Measurements from ENCODE around the gene UNC45B.

DNA sequence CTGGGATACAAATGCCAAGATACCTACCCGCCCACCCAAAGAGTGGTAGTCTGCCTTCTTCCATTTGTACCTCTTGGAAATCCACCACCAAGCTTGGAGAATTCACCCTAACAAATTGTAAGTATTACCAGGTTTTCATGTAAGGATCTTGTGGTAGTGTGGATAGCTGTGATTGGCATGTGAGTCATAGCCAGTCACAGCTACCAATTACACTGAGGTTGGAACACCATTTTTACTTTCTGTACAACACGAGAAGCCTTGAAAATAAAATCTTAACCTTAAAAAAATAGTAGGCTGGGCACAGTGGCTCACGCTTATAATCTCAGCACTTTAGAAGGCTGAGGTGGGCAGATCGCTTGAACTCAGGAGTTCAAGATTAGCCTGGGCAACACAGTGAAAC, 65.1 kb downstream of the UNC45B start:
- TF ChIP-seq ESRRA (CRISPR knock-in tag; IDR thresholded peaks at IDR 0.05; ENCODE audit: borderline replicate concordance): no peak
- TF ChIP-seq IRF1 (CRISPR knock-in tag; IDR thresholded peaks at IDR 0.05): no peak
- TF ChIP-seq, protein P1, sequence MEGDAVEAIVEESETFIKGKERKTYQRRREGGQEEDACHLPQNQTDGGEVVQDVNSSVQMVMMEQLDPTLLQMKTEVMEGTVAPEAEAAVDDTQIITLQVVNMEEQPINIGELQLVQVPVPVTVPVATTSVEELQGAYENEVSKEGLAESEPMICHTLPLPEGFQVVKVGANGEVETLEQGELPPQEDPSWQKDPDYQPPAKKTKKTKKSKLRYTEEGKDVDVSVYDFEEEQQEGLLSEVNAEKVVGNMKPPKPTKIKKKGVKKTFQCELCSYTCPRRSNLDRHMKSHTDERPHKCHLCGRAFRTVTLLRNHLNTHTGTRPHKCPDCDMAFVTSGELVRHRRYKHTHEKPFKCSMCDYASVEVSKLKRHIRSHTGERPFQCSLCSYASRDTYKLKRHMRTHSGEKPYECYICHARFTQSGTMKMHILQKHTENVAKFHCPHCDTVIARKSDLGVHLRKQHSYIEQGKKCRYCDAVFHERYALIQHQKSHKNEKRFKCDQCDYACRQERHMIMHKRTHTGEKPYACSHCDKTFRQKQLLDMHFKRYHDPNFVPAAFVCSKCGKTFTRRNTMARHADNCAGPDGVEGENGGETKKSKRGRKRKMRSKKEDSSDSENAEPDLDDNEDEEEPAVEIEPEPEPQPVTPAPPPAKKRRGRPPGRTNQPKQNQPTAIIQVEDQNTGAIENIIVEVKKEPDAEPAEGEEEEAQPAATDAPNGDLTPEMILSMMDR (IDR thresholded peaks at IDR 0.05): no peak
- TF ChIP-seq CREM (CRISPR knock-in tag; IDR thresholded peaks at IDR 0.05): no peak
- TF ChIP-seq, protein P2, sequence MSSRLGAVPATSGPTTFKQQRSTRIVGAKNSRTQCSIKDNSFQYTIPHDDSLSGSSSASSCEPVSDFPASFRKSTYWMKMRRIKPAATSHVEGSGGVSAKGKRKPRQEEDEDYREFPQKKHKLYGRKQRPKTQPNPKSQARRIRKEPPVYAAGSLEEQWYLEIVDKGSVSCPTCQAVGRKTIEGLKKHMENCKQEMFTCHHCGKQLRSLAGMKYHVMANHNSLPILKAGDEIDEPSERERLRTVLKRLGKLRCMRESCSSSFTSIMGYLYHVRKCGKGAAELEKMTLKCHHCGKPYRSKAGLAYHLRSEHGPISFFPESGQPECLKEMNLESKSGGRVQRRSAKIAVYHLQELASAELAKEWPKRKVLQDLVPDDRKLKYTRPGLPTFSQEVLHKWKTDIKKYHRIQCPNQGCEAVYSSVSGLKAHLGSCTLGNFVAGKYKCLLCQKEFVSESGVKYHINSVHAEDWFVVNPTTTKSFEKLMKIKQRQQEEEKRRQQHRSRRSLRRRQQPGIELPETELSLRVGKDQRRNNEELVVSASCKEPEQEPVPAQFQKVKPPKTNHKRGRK (CRISPR knock-in tag; IDR thresholded peaks at IDR 0.05; ENCODE audit: borderline replicate concordance): no peak
- TF ChIP-seq CREB1 (CRISPR knock-in tag; IDR thresholded peaks at IDR 0.05): no peak
- no peak for TF ChIP-seq ZBTB21 (CRISPR knock-in tag; IDR thresholded peaks at IDR 0.05; ENCODE audit: borderline replicate concordance)
- TF ChIP-seq SP1 (CRISPR knock-in tag; conservative IDR thresholded peaks at IDR 0.05): no peak
- TF ChIP-seq MAX (CRISPR knock-in tag; IDR thresholded peaks at IDR 0.05): no peak
- no peak for TF ChIP-seq NFYB (CRISPR knock-in tag; conservative IDR thresholded peaks at IDR 0.05; ENCODE audit: low read depth)
- TF ChIP-seq ZNF138 (CRISPR knock-in tag; conservative IDR thresholded peaks at IDR 0.05): no peak
- TF ChIP-seq, protein P3, sequence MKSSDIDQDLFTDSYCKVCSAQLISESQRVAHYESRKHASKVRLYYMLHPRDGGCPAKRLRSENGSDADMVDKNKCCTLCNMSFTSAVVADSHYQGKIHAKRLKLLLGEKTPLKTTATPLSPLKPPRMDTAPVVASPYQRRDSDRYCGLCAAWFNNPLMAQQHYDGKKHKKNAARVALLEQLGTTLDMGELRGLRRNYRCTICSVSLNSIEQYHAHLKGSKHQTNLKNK (CRISPR knock-in tag; IDR thresholded peaks at IDR 0.05): no peak
- no peak for TF ChIP-seq USF2 (CRISPR knock-in tag; IDR thresholded peaks at IDR 0.05)
- TF ChIP-seq TEAD1 (CRISPR knock-in tag; IDR thresholded peaks at IDR 0.05): no peak
